PC-3 (cell line): ENCODE measurements around the gene SOSTDC1. TPM values are rescaled to one million over a fixed set of nuclear protein-coding genes. Genes with fewer than 3 reads are reported as not detected.

Experiments used
- ATAC-seq: fragments of 200-7000 bp; cut with Tn5 transposase; 2 replicates; pipeline ENCODE4 v1.9.1; 2020; ENCODE audit warnings: mild to moderate bottlenecking, moderate library complexity
- Bru-seq: library from RNA; stranded (reverse); fragments of 400-500 nt; gene quantifications from one replicate; lab custom pipeline; 2021; lab: Mats Ljungman, UMichigan
- BruChase-seq, 2 experiments: library from RNA; stranded (reverse); fragments of 400-500 nt; gene quantifications; one replicate each; lab custom pipeline; 2021; lab: Mats Ljungman, UMichigan
- BruUV-seq: library from RNA; stranded (reverse); fragments of 400-500 nt; replicated peaks from 2 replicates; lab custom pipeline; 2021; lab: Mats Ljungman, UMichigan
- CTCF ChIA-PET: fragments of 300-600 bp; sonication (Branson Sonifier 250); formaldehyde crosslinking; loops from one replicate; lab custom pipeline; 2022; ENCODE audit warnings: antibody characterized with exemption; lab: Charles Lee
- POLR2A ChIA-PET: fragments of 300-600 bp; sonication (Branson Sonifier 250); formaldehyde crosslinking; loops from one replicate; lab custom pipeline; 2022; ENCODE audit warnings: antibody characterized with exemption; ENCODE audit not compliant: unreplicated experiment; lab: Charles Lee
- DNase-seq: peaks from one replicate; pipeline ENCODE4 v3.0.0-alpha.2; 2015
- H2AFZ ChIP-seq: fragments of 300-600 bp; sonication (generic); 2 replicates; pipeline ENCODE4 v1.6.0; 2016; ENCODE audit warnings: antibody characterized with exemption, low read length
- H3F3A ChIP-seq: fragments of 300-600 bp; sonication (generic); one replicate; pipeline ENCODE4 v1.6.0; 2017; ENCODE audit warnings: antibody characterized with exemption, low read length, control low read depth, mild to moderate bottlenecking; ENCODE audit not compliant: unreplicated experiment
- H3K27ac ChIP-seq: fragments of 300-600 bp; sonication (generic); 2 replicates; pipeline ENCODE4 v1.5.1; 2016; ENCODE audit warnings: mild to moderate bottlenecking, low read length
- H3K27me3 ChIP-seq: fragments of 300-600 bp; sonication (generic); 2 replicates; pipeline ENCODE4 v1.6.1; 2016; ENCODE audit warnings: low read length, mixed read lengths
- H3K36me3 ChIP-seq: fragments of 300-600 bp; sonication (generic); 2 replicates; pipeline ENCODE4 v1.6.1; 2016; ENCODE audit warnings: low read depth, mixed run types, low read length, mixed read lengths
- H3K4me1 ChIP-seq: fragments of 300-600 bp; sonication (generic); 2 replicates; pipeline ENCODE4 v1.5.1; 2016; ENCODE audit warnings: low read length; ENCODE audit not compliant: insufficient read depth
- H3K4me2 ChIP-seq: fragments of 300-600 bp; sonication (generic); 2 replicates; pipeline ENCODE4 v1.6.0; 2016; ENCODE audit warnings: low read length
- H3K4me3 ChIP-seq: fragments of 300-600 bp; sonication (generic); 2 replicates; pipeline ENCODE4 v1.5.1; 2016; ENCODE audit warnings: mild to moderate bottlenecking, low read length, mixed read lengths
- H3K79me2 ChIP-seq: fragments of 300-600 bp; sonication (generic); 2 replicates; pipeline ENCODE4 v1.6.1; 2017; ENCODE audit warnings: low read length, mixed read lengths
- H3K9ac ChIP-seq: fragments of 300-600 bp; sonication (generic); 2 replicates; pipeline ENCODE4 v1.6.0; 2016; ENCODE audit warnings: mild to moderate bottlenecking, low read length
- H3K9me2 ChIP-seq: fragments of 300-600 bp; sonication (generic); replicated peaks from 2 replicates; pipeline ENCODE4 v1.6.1; 2016; ENCODE audit warnings: mixed run types, low read length, mixed read lengths
- H3K9me3 ChIP-seq: fragments of 300-600 bp; sonication (generic); 2 replicates; pipeline ENCODE4 v1.6.1; 2016; ENCODE audit warnings: low read length, mixed read lengths
- H4K20me1 ChIP-seq: fragments of 300-600 bp; sonication (generic); 2 replicates; pipeline ENCODE4 v1.6.1; 2016; ENCODE audit warnings: low read length, mixed read lengths
- EZH2 ChIP-seq: fragments of 300-600 bp; sonication (generic); IDR thresholded peaks from one replicate; pipeline ENCODE4 v1.6.1; 2017; ENCODE audit warnings: antibody characterized with exemption, mild to moderate bottlenecking, low read length; ENCODE audit not compliant: unreplicated experiment
- EZH2phosphoT487 ChIP-seq: fragments of 300-600 bp; sonication (generic); IDR thresholded peaks from 2 replicates; pipeline ENCODE4 v1.6.1; 2018; ENCODE audit warnings: mild to moderate bottlenecking, antibody characterized with exemption, low read length, borderline replicate concordance
- intact Hi-C: fragments of 100-400 bp; cut with micrococcal nuclease; formaldehyde crosslinking; loops from 2 replicates; pipeline ENCODE4 v1.9.0; 2023
- long read RNA-seq: library from polyadenylated mRNA; unstranded; transcript quantifications from one replicate; pipeline ENCODE4 v2.0.0, GENCODE V29; 2021; ENCODE audit not compliant: unreplicated experiment
- total RNA-seq: library from RNA; depleted of rRNA; stranded (reverse); fragments of >200 nt; gene quantifications from 2 replicates; pipeline ENCODE4 v1.2.3, GENCODE V29; 2014; rRNA removed
- TF ChIP-seq, protein P1 (sequence below): fragments of 300-600 bp; sonication (generic); conservative IDR thresholded peaks from 2 replicates; pipeline ENCODE4 v1.5.1; 2017; ENCODE audit warnings: antibody characterized with exemption, low read depth, mild to moderate bottlenecking, low read length

Gene SOSTDC1, protein sequence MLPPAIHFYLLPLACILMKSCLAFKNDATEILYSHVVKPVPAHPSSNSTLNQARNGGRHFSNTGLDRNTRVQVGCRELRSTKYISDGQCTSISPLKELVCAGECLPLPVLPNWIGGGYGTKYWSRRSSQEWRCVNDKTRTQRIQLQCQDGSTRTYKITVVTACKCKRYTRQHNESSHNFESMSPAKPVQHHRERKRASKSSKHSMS
- total RNA-seq (0.22 and 0.63 TPM in 2 replicates), Bru-seq, nascent RNA (percentile 8 among the genes with signal in this experiment), BruChase-seq, experiment 1, labeled RNA remaining after a 6-hour chase (percentile 12 among the genes with signal in this experiment), BruChase-seq, experiment 2, labeled RNA remaining after a 2-hour chase (percentile 19 among the genes with signal in this experiment)
- long read RNA-seq: 0 reads

DNA sequence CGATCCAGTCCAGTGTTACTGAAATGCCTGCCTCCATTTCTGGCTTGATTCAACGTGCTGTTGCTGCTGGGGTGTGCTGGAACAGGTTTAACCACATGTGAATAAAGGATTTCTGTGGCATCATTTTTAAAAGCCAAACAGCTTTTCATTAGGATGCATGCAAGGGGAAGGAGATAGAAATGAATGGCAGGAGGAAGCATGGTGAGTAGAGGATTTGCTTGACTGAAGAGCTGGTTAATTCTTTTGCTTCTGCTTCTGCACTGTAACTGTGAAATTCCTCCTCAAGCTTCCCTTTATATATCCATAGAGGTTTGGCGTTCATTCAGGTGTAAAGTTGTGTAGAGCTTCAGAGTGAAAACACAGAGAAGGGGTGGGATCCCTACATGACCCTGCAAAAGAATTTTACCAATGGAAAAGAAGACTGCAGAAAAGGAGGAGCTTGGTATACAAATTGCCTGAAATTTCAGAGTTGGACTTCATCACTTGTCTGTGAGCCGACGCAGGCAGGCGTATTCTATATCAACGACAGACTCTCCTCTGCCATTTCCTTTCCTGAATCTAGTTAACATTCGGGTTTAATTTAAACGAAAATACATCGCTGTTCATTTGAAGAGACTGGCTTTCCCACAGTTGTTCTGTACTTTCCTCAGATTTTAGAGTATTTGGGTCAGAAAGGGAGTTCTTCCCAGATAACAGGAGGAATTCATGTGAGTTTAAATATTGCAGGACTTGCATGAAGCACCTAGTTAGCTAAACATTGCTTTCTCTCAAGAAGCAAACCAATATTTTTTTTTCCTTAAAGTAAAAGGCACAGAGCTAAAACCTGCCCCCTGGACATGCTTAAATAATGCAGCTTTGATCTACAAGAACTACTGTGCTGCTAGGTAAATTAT is at the start of gene SOSTDC1:
Gene SOSTDC1, minus strand, starts transcription at position 270 of the 893 bp plus-strand sequence. Its CDS starts 70 bp downstream, at position 200.
- TF ChIP-seq, protein P1, sequence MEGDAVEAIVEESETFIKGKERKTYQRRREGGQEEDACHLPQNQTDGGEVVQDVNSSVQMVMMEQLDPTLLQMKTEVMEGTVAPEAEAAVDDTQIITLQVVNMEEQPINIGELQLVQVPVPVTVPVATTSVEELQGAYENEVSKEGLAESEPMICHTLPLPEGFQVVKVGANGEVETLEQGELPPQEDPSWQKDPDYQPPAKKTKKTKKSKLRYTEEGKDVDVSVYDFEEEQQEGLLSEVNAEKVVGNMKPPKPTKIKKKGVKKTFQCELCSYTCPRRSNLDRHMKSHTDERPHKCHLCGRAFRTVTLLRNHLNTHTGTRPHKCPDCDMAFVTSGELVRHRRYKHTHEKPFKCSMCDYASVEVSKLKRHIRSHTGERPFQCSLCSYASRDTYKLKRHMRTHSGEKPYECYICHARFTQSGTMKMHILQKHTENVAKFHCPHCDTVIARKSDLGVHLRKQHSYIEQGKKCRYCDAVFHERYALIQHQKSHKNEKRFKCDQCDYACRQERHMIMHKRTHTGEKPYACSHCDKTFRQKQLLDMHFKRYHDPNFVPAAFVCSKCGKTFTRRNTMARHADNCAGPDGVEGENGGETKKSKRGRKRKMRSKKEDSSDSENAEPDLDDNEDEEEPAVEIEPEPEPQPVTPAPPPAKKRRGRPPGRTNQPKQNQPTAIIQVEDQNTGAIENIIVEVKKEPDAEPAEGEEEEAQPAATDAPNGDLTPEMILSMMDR: no peak
- no peak for TF ChIP-seq EZH2
- no peak for TF ChIP-seq EZH2phosphoT487
- Histone ChIP-seq H3F3A (no peaks in the 10 kb centered on the region), H3K9me2 (no peaks in the 10 kb centered on the region), H3K9me3 (no peaks in the 10 kb centered on the region), H3K27ac (no peak within 1 kb of the TSS), H3K27me3 (no peaks in the 10 kb centered on the region), H3K79me2 (no peaks in the 10 kb centered on the region), H3K9ac (no peak within 1 kb of the TSS), H3K36me3 (no peaks in the 10 kb centered on the region), H3K4me2 (peak within 1 kb of the TSS; percentile 33), H4K20me1 (no peaks in the 10 kb centered on the region), H3K4me1 (no peaks in the 10 kb centered on the region), H3K4me3 (peak within 1 kb of the TSS; percentile 32; the same call in 1 of the 2 replicates), H2AFZ (peak within 1 kb of the TSS; percentile 63)
- peak; percentile 75 for ATAC-seq
- ChIA-PET POLR2A (interaction anchor here (0.5 to 0.6 kb wide), 2 partner anchors 29 to 98 kb away, joined by 3 read pairs; no protein-coding TSS in a partner anchor), CTCF (no interaction called here)
- peak; percentile 13 for DNase-seq
- intact Hi-C loops: no loop called here
- no TSS peak for BruUV-seq

DNA sequence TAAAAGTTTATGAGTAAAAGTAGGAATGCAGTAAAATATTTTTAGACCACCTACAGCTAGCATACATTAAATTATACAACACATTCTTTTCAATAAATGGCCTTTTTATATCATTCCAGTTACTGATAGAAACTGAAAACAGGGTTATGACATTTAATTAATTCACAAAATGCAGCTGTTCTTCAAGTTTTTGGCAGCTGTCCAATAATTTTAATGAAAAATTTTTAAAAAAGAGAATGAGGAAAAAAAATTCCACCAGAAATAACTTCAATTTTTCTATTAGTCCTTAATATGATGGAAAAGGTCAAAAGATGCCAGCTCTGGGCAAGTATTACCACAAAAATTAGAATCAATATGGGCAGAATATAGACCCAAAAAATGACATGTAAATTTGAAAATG is 49.2 kb upstream of the SOSTDC1 start:
- Histone ChIP-seq H3K4me3 (no peak overlapping the region), H3K9me3 (no peaks in the 10 kb centered on the region), H3K4me1 (no peaks in the 10 kb centered on the region), H3K27ac (no peak overlapping the region), H3K79me2 (no peaks in the 10 kb centered on the region), H3K4me2 (no peak overlapping the region), H3F3A (no peaks in the 10 kb centered on the region), H3K9ac (no peak overlapping the region), H3K36me3 (no peaks in the 10 kb centered on the region), H3K27me3 (no peaks in the 10 kb centered on the region), H4K20me1 (no peaks in the 10 kb centered on the region), H2AFZ (no peak overlapping the region), H3K9me2 (no peaks in the 10 kb centered on the region)
- ChIA-PET CTCF (no interaction called here), POLR2A (no interaction called here)
- no TSS peak for BruUV-seq
- intact Hi-C loops: no loop called here
- no peak for DNase-seq
- TF ChIP-seq EZH2phosphoT487 (no peak), EZH2 (no peak)
- TF ChIP-seq, protein P1: no peak
- no peak for ATAC-seq
